H1 (cell line): ENCODE measurements around the gene COL5A2. TPM values are rescaled to one million over a fixed set of nuclear protein-coding genes. Genes with fewer than 3 reads are reported as not detected.
A peak's percentile ranks its signal among the peaks of the same experiment; 100 is the strongest.

Experiments used
- CTCF ChIA-PET: fragments of 300-600 bp; sonication (Branson Sonifier 250); formaldehyde crosslinking; loops from one replicate; lab custom pipeline; 2021; ENCODE audit not compliant: partially characterized antibody; lab: Charles Lee
- POLR2A ChIA-PET: fragments of 300-600 bp; sonication (Branson Sonifier 250); formaldehyde crosslinking; loops from one replicate; lab custom pipeline; 2021; ENCODE audit warnings: inconsistent platforms; ENCODE audit not compliant: partially characterized antibody; lab: Charles Lee
- DNase-seq, 2 experiments: peaks; one replicate each; pipeline versions ENCODE4 v3.0.0 to v3.0.0-alpha.2; 2010 to 2022; ENCODE audit warnings: low spot score in 2 of 2, low read depth in 1 of 2, mixed read lengths in 1 of 2
- FAIRE-seq: peaks from 2 replicates; lab custom pipeline; 2011; peaks lifted over from hg19 to GRCh38; lab: Jason Lieb, UNC
- H2AFZ ChIP-seq: 2 replicates; pipeline ENCODE4 v1.8.1; 2012; ENCODE audit warnings: low read length, inconsistent platforms
- H2AK5ac ChIP-seq: 2 replicates; pipeline ENCODE4 v1.6.1; 2013; ENCODE audit warnings: low read depth, low read length
- H2BK120ac ChIP-seq: replicated peaks from 2 replicates; pipeline ENCODE3; 2013; ENCODE audit warnings: low read depth, low read length, inconsistent platforms
- H2BK12ac ChIP-seq: 2 replicates; pipeline ENCODE4 v1.6.1; 2013; ENCODE audit warnings: low read depth, low read length
- H2BK15ac ChIP-seq: 2 replicates; pipeline ENCODE4 v1.6.1; 2013; ENCODE audit warnings: low read length
- H2BK20ac ChIP-seq: 2 replicates; pipeline ENCODE4 v1.6.1; 2013; ENCODE audit warnings: low read length
- H2BK5ac ChIP-seq: 2 replicates; pipeline ENCODE4 v1.6.1; 2013; ENCODE audit warnings: low read depth, low read length
- H3K14ac ChIP-seq: 2 replicates; pipeline ENCODE4 v1.6.1; 2013; ENCODE audit warnings: inconsistent platforms; ENCODE audit not compliant: insufficient read length
- H3K18ac ChIP-seq: 2 replicates; pipeline ENCODE4 v1.6.1; 2013; ENCODE audit warnings: low read length; ENCODE audit errors: extremely low read depth
- H3K23ac ChIP-seq: 2 replicates; pipeline ENCODE4 v1.6.1; 2013; ENCODE audit warnings: inconsistent platforms; ENCODE audit not compliant: insufficient read length
- H3K23me2 ChIP-seq: 2 replicates; pipeline ENCODE4 v1.6.1; 2013; ENCODE audit warnings: low read depth, low read length
- H3K27ac ChIP-seq: 2 replicates; pipeline ENCODE4 v1.6.1; 2011; ENCODE audit warnings: low read depth, low read length, inconsistent platforms
- H3K27me3 ChIP-seq, 4 experiments: replicated peaks in 1 of 4; 1 replicate in 1 of 4; 2 replicates in 3 of 4; pipeline versions ENCODE4 v1.6.1 to v1.8.1; 2011 to 2013; ENCODE audit warnings: low read length in 3 of 4, mild to moderate bottlenecking in 3 of 4, inconsistent platforms in 2 of 4, mixed read lengths in 2 of 4, moderate library complexity in 1 of 4; ENCODE audit not compliant: control insufficient read depth in 3 of 4, insufficient read depth in 3 of 4; ENCODE audit errors: extremely low read depth in 1 of 4
- H3K36me3 ChIP-seq, 4 experiments: 2 replicates each; pipeline versions ENCODE4 v1.6.1 to v1.8.1; 2011 to 2013; ENCODE audit warnings: mild to moderate bottlenecking in 4 of 4, low read length in 3 of 4, moderate library complexity in 2 of 4, control low read depth in 1 of 4, inconsistent platforms in 1 of 4; ENCODE audit not compliant: insufficient read depth in 4 of 4, control insufficient read depth in 2 of 4
- H3K4ac ChIP-seq: replicated peaks from 2 replicates; pipeline ENCODE3; 2013; ENCODE audit warnings: low read length, low read depth, mixed read lengths, inconsistent platforms; ENCODE audit not compliant: insufficient read length
- H3K4me1 ChIP-seq, 4 experiments: replicated peaks in 1 of 4; 1 replicate in 1 of 4; 2 replicates in 3 of 4; pipeline versions ENCODE4 v1.6.1 to v1.8.1; 2011 to 2013; ENCODE audit warnings: low read length in 3 of 4, inconsistent platforms in 2 of 4, mixed read lengths in 1 of 4; ENCODE audit not compliant: insufficient read depth in 4 of 4, control insufficient read depth in 3 of 4
- H3K4me2 ChIP-seq, 2 experiments: 2 replicates each; pipeline versions ENCODE4 v1.6.1 to v1.8.1; 2011 to 2013; ENCODE audit warnings: low read depth in 2 of 2, low read length in 2 of 2, control low read depth in 1 of 2, inconsistent platforms in 1 of 2, mild to moderate bottlenecking in 1 of 2; ENCODE audit not compliant: insufficient read depth in 1 of 2
- H3K4me3 ChIP-seq, 4 experiments: fragments of 200-600, 300-600 bp in 1 of 4; sonication (generic), shearing (Covaris generic), sonication (Bioruptor Twin) in 1 of 4; 2 replicates each; pipeline versions ENCODE4 v1.5.1 to v1.8.1; 2011 to 2016; ENCODE audit warnings: low read length in 4 of 4, low read depth in 3 of 4, control low read depth in 2 of 4, inconsistent platforms in 2 of 4, mild to moderate bottlenecking in 2 of 4, mixed read lengths in 1 of 4, moderate library complexity in 1 of 4; ENCODE audit not compliant: insufficient read depth in 2 of 4; ENCODE audit errors: extremely low read depth in 1 of 4
- H3K56ac ChIP-seq: replicated peaks from 2 replicates; pipeline ENCODE3; 2013; ENCODE audit warnings: low read depth, mild to moderate bottlenecking, mixed read lengths, low read length, inconsistent platforms; ENCODE audit not compliant: insufficient read length
- H3K79me1 ChIP-seq: 2 replicates; pipeline ENCODE4 v1.6.1; 2013; ENCODE audit warnings: low read depth, low read length, control low read depth
- H3K79me2 ChIP-seq, 2 experiments: 2 replicates each; pipeline versions ENCODE4 v1.6.1 to v1.8.1; 2012 to 2013; ENCODE audit warnings: low read length in 2 of 2, mild to moderate bottlenecking in 2 of 2, inconsistent platforms in 1 of 2; ENCODE audit not compliant: insufficient read depth in 2 of 2, control insufficient read depth in 1 of 2
- H3K9ac ChIP-seq, 4 experiments: replicated peaks in 1 of 4; 1 replicate in 1 of 4; 2 replicates in 3 of 4; pipeline versions ENCODE4 v1.6.1 to v1.8.1; 2011 to 2013; ENCODE audit warnings: low read depth in 3 of 4, low read length in 3 of 4, control low read depth in 2 of 4, mild to moderate bottlenecking in 2 of 4, moderate library complexity in 2 of 4, inconsistent platforms in 1 of 4; ENCODE audit errors: extremely low read depth in 1 of 4
- H3K9me3 ChIP-seq, 2 experiments: 2 replicates each; pipeline versions ENCODE4 v1.6.1 to v1.8.1; 2012 to 2013; ENCODE audit warnings: mild to moderate bottlenecking in 2 of 2, moderate library complexity in 2 of 2, control low read depth in 1 of 2, inconsistent platforms in 1 of 2, low read depth in 1 of 2, low read length in 1 of 2, mixed read lengths in 1 of 2; ENCODE audit not compliant: insufficient read depth in 2 of 2
- H4K20me1 ChIP-seq, 2 experiments: replicated peaks in 1 of 2; 2 replicates each; pipeline versions ENCODE3 to v1.8.1; 2011 to 2013; ENCODE audit warnings: inconsistent platforms in 2 of 2, low read length in 2 of 2, mild to moderate bottlenecking in 1 of 2; ENCODE audit not compliant: insufficient read depth in 2 of 2, control insufficient read depth in 1 of 2
- H4K5ac ChIP-seq: 2 replicates; pipeline ENCODE4 v1.6.1; 2013; ENCODE audit warnings: low read length, low read depth, mixed read lengths, inconsistent platforms; ENCODE audit not compliant: insufficient read length
- H4K8ac ChIP-seq: 2 replicates; pipeline ENCODE4 v1.8.0; 2013; ENCODE audit warnings: mild to moderate bottlenecking, moderate library complexity, low read length, inconsistent platforms; ENCODE audit not compliant: insufficient read depth; ENCODE audit errors: extremely low read depth
- H4K91ac ChIP-seq: replicated peaks from 2 replicates; pipeline ENCODE3; 2013; ENCODE audit warnings: low read length, mixed read lengths, inconsistent platforms; ENCODE audit not compliant: insufficient read length
- MAFK ChIP-seq: IDR thresholded peaks from 2 replicates; pipeline ENCODE4 v1.6.1; 2012; ENCODE audit warnings: low read depth, mild to moderate bottlenecking, improper control_type of control experiment, low read length
- WGBS, 2 experiments: shearing (Covaris generic) in 1 of 2; methylation state at CpG; one replicate each; pipeline versions ENCODE4 v1.1.6 to v1.1.7; 2013 to 2015; ENCODE audit warnings: low lambda C conversion rate in 2 of 2, mixed read lengths in 2 of 2, inconsistent platforms in 1 of 2, low coverage in 1 of 2, missing lambda C conversion rate in 1 of 2; ENCODE audit not compliant: insufficient replicate concordance in 2 of 2, insufficient coverage in 1 of 2, insufficient read length in 1 of 2; ENCODE audit errors: extremely low coverage in 1 of 2, missing lambda C conversion rate in 1 of 2; 5-methylcytosine and 5-hydroxymethylcytosine counted together
- polyA plus RNA-seq, 7 experiments: library from polyadenylated mRNA; depleted of rRNA in 3 of 7; stranded (reverse) in 5 of 7; unstranded in 2 of 7; fragments of >200 nt in 5 of 7; fragments of 200-250 nt in 2 of 7; gene quantifications; 1 replicate in 5 of 7; 2 replicates in 1 of 7; 4 replicates in 1 of 7; pipeline versions ENCODE4 v1.2.1 to v1.2.3, GENCODE V29; 2011 to 2013; ENCODE audit warnings: missing spikeins in 2 of 7, mixed read lengths in 2 of 7
- total RNA-seq: library from RNA; stranded (reverse); fragmentation: NEBNext Ultra II Directional; extraction: Animal tissue kit (Norgen Biotek cat#: 25700); gene quantifications from 2 replicates; pipeline ENCODE4 v1.2.1, GENCODE V29; 2021
- TF ChIP-seq, protein P1 (sequence below), 3 experiments: IDR thresholded peaks; 1 replicate in 2 of 3; 2 replicates in 1 of 3; pipeline versions ENCODE4 v1.5.1 to v1.6.1; 2011; ENCODE audit warnings: low read length in 3 of 3, mild to moderate bottlenecking in 3 of 3, inconsistent platforms in 2 of 3, low read depth in 1 of 3, moderate library complexity in 1 of 3; ENCODE audit not compliant: insufficient read depth in 1 of 3; ENCODE audit errors: control extremely low read depth in 1 of 3

COL5A2 gene
- total and polyA plus RNA-seq, 2 of the 8 experiments (the other 6 are each of a cell fraction or from before 2014, with no cell fraction given) = 4.7 to 24.2 TPM

DNA sequence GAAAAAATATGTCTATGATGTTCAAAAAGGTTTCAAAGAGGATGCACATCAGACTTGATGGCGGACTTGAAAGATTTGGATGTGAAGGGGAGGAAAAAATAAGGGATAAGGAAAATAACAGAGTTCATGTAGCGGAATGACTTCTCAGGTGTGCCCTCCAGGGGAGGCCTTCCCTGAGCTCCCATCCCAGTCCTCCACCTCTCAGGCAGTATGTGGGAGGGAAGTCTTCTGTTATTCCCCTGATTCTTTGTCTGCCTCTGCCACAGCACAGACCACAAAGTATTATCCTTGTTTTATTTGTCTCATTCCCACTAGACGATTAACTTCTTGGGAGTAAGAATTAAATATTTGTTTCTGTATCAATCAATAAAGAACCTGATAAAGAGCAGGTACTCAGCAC lies 17.7 kb downstream of the COL5A2 start:
- WGBS, 2 experiments = 75% methylated on average over 3 of the region's 3 CpGs; no CpG with 5 or more reads in 1 of the 2 experiments
- TF ChIP-seq, protein P1, sequence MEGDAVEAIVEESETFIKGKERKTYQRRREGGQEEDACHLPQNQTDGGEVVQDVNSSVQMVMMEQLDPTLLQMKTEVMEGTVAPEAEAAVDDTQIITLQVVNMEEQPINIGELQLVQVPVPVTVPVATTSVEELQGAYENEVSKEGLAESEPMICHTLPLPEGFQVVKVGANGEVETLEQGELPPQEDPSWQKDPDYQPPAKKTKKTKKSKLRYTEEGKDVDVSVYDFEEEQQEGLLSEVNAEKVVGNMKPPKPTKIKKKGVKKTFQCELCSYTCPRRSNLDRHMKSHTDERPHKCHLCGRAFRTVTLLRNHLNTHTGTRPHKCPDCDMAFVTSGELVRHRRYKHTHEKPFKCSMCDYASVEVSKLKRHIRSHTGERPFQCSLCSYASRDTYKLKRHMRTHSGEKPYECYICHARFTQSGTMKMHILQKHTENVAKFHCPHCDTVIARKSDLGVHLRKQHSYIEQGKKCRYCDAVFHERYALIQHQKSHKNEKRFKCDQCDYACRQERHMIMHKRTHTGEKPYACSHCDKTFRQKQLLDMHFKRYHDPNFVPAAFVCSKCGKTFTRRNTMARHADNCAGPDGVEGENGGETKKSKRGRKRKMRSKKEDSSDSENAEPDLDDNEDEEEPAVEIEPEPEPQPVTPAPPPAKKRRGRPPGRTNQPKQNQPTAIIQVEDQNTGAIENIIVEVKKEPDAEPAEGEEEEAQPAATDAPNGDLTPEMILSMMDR (IDR thresholded peaks at IDR 0.05; ENCODE audit: control extremely low read depth in 1 of 3, insufficient read depth in 1 of 3, low read depth in 1 of 3, low read length in 3 of 3) = peak in 1 of 3 experiments; percentile 20; a peak in 1 of 4 replicates
- no peak for TF ChIP-seq MAFK
- no peaks in the 10 kb centered on the region for H3K27me3 ChIP-seq
- no peak overlapping the region for H3K23ac ChIP-seq
- H3K27ac ChIP-seq = no peak overlapping the region
- no peak overlapping the region for H2BK20ac ChIP-seq
- H4K20me1 ChIP-seq = no peaks in the 10 kb centered on the region
- FAIRE-seq (no peak), DNase-seq (no peak)
- H3K4ac ChIP-seq = no peak overlapping the region
- no peak overlapping the region for H3K56ac ChIP-seq
- H3K9ac ChIP-seq = no peak overlapping the region
- no peak overlapping the region for H3K4me3 ChIP-seq
- no peak overlapping the region for H4K8ac ChIP-seq
- no peak overlapping the region for H2BK120ac ChIP-seq
- no peak overlapping the region for H2AK5ac ChIP-seq
- H3K79me1 ChIP-seq = no peaks in the 10 kb centered on the region
- H3K14ac ChIP-seq = no peak overlapping the region
- no peak overlapping the region for H2BK12ac ChIP-seq
- POLR2A ChIA-PET = no interaction called here
- H3K36me3 ChIP-seq = no peaks in the 10 kb centered on the region; a peak in 1 of 8 replicates
- no peak overlapping the region for H4K91ac ChIP-seq
- no peak overlapping the region for H3K4me2 ChIP-seq
- no peak overlapping the region for H2AFZ ChIP-seq
- no peak overlapping the region for H2BK15ac ChIP-seq
- H4K5ac ChIP-seq = no peak overlapping the region
- H3K9me3 ChIP-seq = no peaks in the 10 kb centered on the region
- H3K23me2 ChIP-seq = no peaks in the 10 kb centered on the region
- H3K18ac ChIP-seq = no peak overlapping the region
- H2BK5ac ChIP-seq = no peak overlapping the region
- H3K4me1 ChIP-seq = peaks cover 0 to 12% (median 2%) of the 10 kb centered on the region in 4 experiments; a peak in 2 of 7 replicates
- no peaks in the 10 kb centered on the region for H3K79me2 ChIP-seq
- CTCF ChIA-PET = interaction anchor here (0.7 kb wide), 1 partner anchor 9 kb away, joined by 3 read pairs; no protein-coding TSS in a partner anchor
